Keratinocyte (primary cell): ENCODE measurements around the gene BORCS8. TPM values are rescaled to one million over a fixed set of nuclear protein-coding genes. Genes with fewer than 3 reads are reported as not detected.

Experiments used
- DNase-seq: peaks from one replicate; pipeline ENCODE4 v3.0.0-alpha.2; 2011; ENCODE audit warnings: low read depth, missing footprints, low spot score
- FAIRE-seq: peaks from 2 replicates; lab custom pipeline; 2011; peaks lifted over from hg19 to GRCh38; lab: Jason Lieb, UNC
- H2AFZ ChIP-seq: 2 replicates; pipeline ENCODE4 v1.6.0; 2012; ENCODE audit warnings: low read length, control low read depth, inconsistent platforms; ENCODE audit not compliant: control insufficient read depth
- H3K27ac ChIP-seq: 2 replicates; pipeline ENCODE4 v1.5.1; 2011; ENCODE audit warnings: low read length; ENCODE audit not compliant: control insufficient read depth, insufficient read depth
- H3K27me3 ChIP-seq: 3 replicates; pipeline ENCODE4 v1.6.0; 2011; ENCODE audit warnings: low read length; ENCODE audit not compliant: control insufficient read depth, insufficient read depth; ENCODE audit errors: extremely low read depth
- H3K36me3 ChIP-seq, 2 experiments: 2 replicates in 1 of 2; 3 replicates in 1 of 2; pipeline ENCODE4 v1.5.1; 2011; ENCODE audit warnings: low read length in 2 of 2, mild to moderate bottlenecking in 1 of 2; ENCODE audit not compliant: control insufficient read depth in 2 of 2, insufficient read depth in 2 of 2; ENCODE audit errors: extremely low read depth in 1 of 2
- H3K4me1 ChIP-seq: 3 replicates; pipeline ENCODE4 v1.5.1; 2011; ENCODE audit warnings: low read length; ENCODE audit not compliant: control insufficient read depth, insufficient read depth; ENCODE audit errors: extremely low read depth
- H3K4me2 ChIP-seq: 3 replicates; pipeline ENCODE4 v1.6.0; 2011; ENCODE audit warnings: low read depth, low read length; ENCODE audit not compliant: control insufficient read depth, insufficient read depth; ENCODE audit errors: extremely low read depth
- H3K4me3 ChIP-seq, 3 experiments: fragments of 200-600 bp in 1 of 3; sonication (generic) in 1 of 3; 2 replicates in 2 of 3; 3 replicates in 1 of 3; pipeline ENCODE4 v1.5.1; 2011 to 2016; ENCODE audit warnings: low read length in 3 of 3, mild to moderate bottlenecking in 3 of 3, control low read depth in 2 of 3, inconsistent platforms in 1 of 3, low read depth in 1 of 3, mixed read lengths in 1 of 3, mixed run types in 1 of 3, moderate library complexity in 1 of 3; ENCODE audit not compliant: control insufficient read depth in 2 of 3, insufficient read depth in 2 of 3; ENCODE audit errors: extremely low read depth in 1 of 3
- H3K79me2 ChIP-seq: 2 replicates; pipeline ENCODE4 v1.6.0; 2012; ENCODE audit warnings: low read length; ENCODE audit not compliant: control insufficient read depth, insufficient read depth
- H3K9ac ChIP-seq: 3 replicates; pipeline ENCODE4 v1.6.0; 2011; ENCODE audit warnings: low read length; ENCODE audit not compliant: control insufficient read depth, insufficient read depth; ENCODE audit errors: extremely low read depth
- H3K9me1 ChIP-seq: 3 replicates; pipeline ENCODE4 v1.6.0; 2011; ENCODE audit warnings: low read length; ENCODE audit not compliant: control insufficient read depth, insufficient read depth; ENCODE audit errors: extremely low read depth
- H3K9me3 ChIP-seq: 2 replicates; pipeline ENCODE4 v1.5.1; 2012; ENCODE audit warnings: low read depth, low read length; ENCODE audit not compliant: control insufficient read depth
- H4K20me1 ChIP-seq: 3 replicates; pipeline ENCODE4 v1.6.0; 2011; ENCODE audit warnings: low read length; ENCODE audit not compliant: control insufficient read depth, insufficient read depth; ENCODE audit errors: extremely low read depth
- EZH2 ChIP-seq: IDR thresholded peaks from one replicate; pipeline ENCODE4 v1.6.1; 2012; ENCODE audit warnings: inconsistent platforms, mild to moderate bottlenecking, low read length, moderate library complexity
- dilution Hi-C: fragments of 300-500 bp; cut with MboI; formaldehyde crosslinking; loops from one replicate; pipeline ENCODE4 v1.7.0; 2020; ENCODE audit warnings: low sequenced_read_pairs; ENCODE audit not compliant: extremely low pct_ligation_motif_present
- polyA plus RNA-seq, 5 experiments: library from polyadenylated mRNA; depleted of rRNA in 3 of 5; stranded (reverse) in 3 of 5; stranded (forward) in 1 of 5; unstranded in 1 of 5; fragments of >200 nt; gene quantifications; 1 replicate in 1 of 5; 2 replicates in 3 of 5; 3 replicates in 1 of 5; pipeline versions ENCODE4 v1.2.1 to v1.2.3, GENCODE V29; 2011 to 2012; ENCODE audit warnings: missing spikeins in 2 of 5, low read depth in 1 of 5, low replicate concordance in 1 of 5
- small RNA-seq, 3 experiments: library from RNA; depleted of rRNA; stranded (forward); fragments of <200 nt; gene quantifications; one replicate each; pipeline ENCODE3, GENCODE V24; 2012; ENCODE audit warnings: low read depth in 3 of 3, low replicate concordance in 1 of 3; ENCODE audit not compliant: insufficient read length in 3 of 3
- TF ChIP-seq, protein P1 (sequence below), 3 experiments: IDR thresholded peaks in 1 of 3; conservative IDR thresholded peaks in 1 of 3; optimal IDR thresholded peaks in 1 of 3; 2 replicates in 2 of 3; 3 replicates in 1 of 3; pipeline versions ENCODE3 to v1.5.1; 2011; ENCODE audit warnings: low read length in 3 of 3, mild to moderate bottlenecking in 3 of 3, moderate library complexity in 2 of 3, control low read depth in 1 of 3, inconsistent platforms in 1 of 3; ENCODE audit not compliant: insufficient read depth in 2 of 3; ENCODE audit errors: extremely low read depth in 1 of 3

BORCS8 gene
- polyA plus RNA-seq, 1 donor (not counting 4 experiments of a cell fraction or from before 2014, with no cell fraction given) = 16.3 TPM

DNA sequence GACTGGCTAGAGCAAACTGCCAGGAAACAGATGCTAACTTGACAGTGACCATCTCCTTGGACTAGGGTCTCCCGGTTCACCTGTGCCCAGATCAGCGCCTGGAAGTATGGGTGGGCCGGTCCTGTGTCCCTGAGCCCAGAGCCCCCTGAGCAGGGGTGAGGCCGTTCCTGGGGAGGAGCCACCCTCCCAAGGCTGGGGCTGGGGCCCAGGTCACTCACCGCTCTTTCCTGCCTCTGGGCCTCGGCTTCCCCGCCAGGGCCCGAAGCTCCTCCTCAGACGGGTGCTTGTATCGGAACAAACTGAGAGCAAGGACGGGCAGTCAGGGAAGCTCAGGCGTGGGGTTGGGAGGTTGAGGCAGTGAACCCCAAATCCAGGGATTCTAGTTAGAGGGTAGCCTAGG is 59.0 kb downstream of the BORCS8 start:
- H3K9me3 ChIP-seq = peaks cover 7% of the 10 kb centered on the region
- peaks cover 2 to 4% of the 10 kb centered on the region in 2 experiments for H3K36me3 ChIP-seq
- H3K4me3 ChIP-seq = no peak overlapping the region
- no peak overlapping the region for H2AFZ ChIP-seq
- no peaks in the 10 kb centered on the region for H4K20me1 ChIP-seq
- TF ChIP-seq, protein P1, sequence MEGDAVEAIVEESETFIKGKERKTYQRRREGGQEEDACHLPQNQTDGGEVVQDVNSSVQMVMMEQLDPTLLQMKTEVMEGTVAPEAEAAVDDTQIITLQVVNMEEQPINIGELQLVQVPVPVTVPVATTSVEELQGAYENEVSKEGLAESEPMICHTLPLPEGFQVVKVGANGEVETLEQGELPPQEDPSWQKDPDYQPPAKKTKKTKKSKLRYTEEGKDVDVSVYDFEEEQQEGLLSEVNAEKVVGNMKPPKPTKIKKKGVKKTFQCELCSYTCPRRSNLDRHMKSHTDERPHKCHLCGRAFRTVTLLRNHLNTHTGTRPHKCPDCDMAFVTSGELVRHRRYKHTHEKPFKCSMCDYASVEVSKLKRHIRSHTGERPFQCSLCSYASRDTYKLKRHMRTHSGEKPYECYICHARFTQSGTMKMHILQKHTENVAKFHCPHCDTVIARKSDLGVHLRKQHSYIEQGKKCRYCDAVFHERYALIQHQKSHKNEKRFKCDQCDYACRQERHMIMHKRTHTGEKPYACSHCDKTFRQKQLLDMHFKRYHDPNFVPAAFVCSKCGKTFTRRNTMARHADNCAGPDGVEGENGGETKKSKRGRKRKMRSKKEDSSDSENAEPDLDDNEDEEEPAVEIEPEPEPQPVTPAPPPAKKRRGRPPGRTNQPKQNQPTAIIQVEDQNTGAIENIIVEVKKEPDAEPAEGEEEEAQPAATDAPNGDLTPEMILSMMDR (optimal IDR thresholded peaks at IDR 0.05 in 1 of 3, IDR thresholded peaks at IDR 0.05 in 1 of 3, conservative IDR thresholded peaks at IDR 0.05 in 1 of 3; ENCODE audit: extremely low read depth in 1 of 3, insufficient read depth in 2 of 3, low read length in 3 of 3) = no peak
- no peak for TF ChIP-seq EZH2
- no peaks in the 10 kb centered on the region for H3K9me1 ChIP-seq
- H3K4me2 ChIP-seq = no peak overlapping the region
- FAIRE-seq (no peak), DNase-seq (no peak)
- dilution Hi-C loops = no loop called here
- no peak overlapping the region for H3K9ac ChIP-seq
- H3K27ac ChIP-seq = no peak overlapping the region
- H3K4me1 ChIP-seq = peaks cover 6% of the 10 kb centered on the region
- H3K79me2 ChIP-seq = peaks cover 3% of the 10 kb centered on the region
- H3K27me3 ChIP-seq = no peaks in the 10 kb centered on the region

DNA sequence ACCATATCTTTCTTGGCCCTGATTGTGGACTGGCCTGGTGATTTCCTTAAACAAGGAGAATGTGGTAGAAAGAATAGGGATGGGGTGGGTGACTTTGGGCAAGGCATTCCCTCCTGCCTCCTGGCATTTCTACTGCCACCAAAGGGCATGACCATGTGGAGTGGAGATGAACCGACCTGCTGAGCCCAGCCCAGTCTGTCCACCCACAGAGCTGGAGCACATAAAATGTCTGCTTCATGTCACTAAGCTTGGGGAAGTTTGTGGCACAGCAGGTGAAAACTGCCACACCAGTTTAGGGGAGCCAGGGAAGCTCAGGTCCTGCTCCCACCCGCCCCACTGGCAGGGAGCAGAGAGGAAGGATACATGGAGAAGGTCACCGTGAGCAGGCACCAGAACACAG is 60.0 kb downstream of the BORCS8 start:
- TF ChIP-seq EZH2 = no peak
- TF ChIP-seq, protein P1 (optimal IDR thresholded peaks at IDR 0.05 in 1 of 3, IDR thresholded peaks at IDR 0.05 in 1 of 3, conservative IDR thresholded peaks at IDR 0.05 in 1 of 3; ENCODE audit: extremely low read depth in 1 of 3, insufficient read depth in 2 of 3, low read length in 3 of 3) = no peak
- DNase-seq (no peak), FAIRE-seq (no peak)
- no peak overlapping the region for H3K9ac ChIP-seq
- no peaks in the 10 kb centered on the region for H3K27me3 ChIP-seq
- H3K36me3 ChIP-seq = peaks cover 2 to 4% of the 10 kb centered on the region in 2 experiments
- peaks cover 7% of the 10 kb centered on the region for H3K9me3 ChIP-seq
- H3K27ac ChIP-seq = no peak overlapping the region
- H3K79me2 ChIP-seq = peaks cover 1% of the 10 kb centered on the region
- H3K4me1 ChIP-seq = peaks cover 2% of the 10 kb centered on the region
- dilution Hi-C loops = no loop called here
- H3K4me2 ChIP-seq = no peak overlapping the region
- H4K20me1 ChIP-seq = no peaks in the 10 kb centered on the region
- H3K4me3 ChIP-seq = no peak overlapping the region
- no peaks in the 10 kb centered on the region for H3K9me1 ChIP-seq
- no peak overlapping the region for H2AFZ ChIP-seq

Small RNAs within 50 kb of the gene (small RNA-seq; reads per million reads assigned to genes)
- gene RNU6-1028P = 0 reads per million in 3 experiments

Other genes starting within 250 kb of the BORCS8 start
- 39.6 to 57.9 TPM (median 51.2 TPM) in 3 replicates for gene SUGP2, start 158.6 kb downstream of the BORCS8 start, polyA plus RNA-seq
- gene ARMC6, start 158.5 kb downstream of the BORCS8 start, polyA plus RNA-seq = 23.8 to 32.7 TPM (median 30.7 TPM) in 3 replicates
- gene SLC25A42, start 128.2 kb downstream of the BORCS8 start, polyA plus RNA-seq = 1.2 to 2.2 TPM (median 1.9 TPM) in 3 replicates
- 18.0 to 35.1 TPM (median 25.0 TPM) in 3 replicates for gene TMEM161A, start 53.7 kb downstream of the BORCS8 start, polyA plus RNA-seq
- 0.05 to 0.17 TPM (median 0.11 TPM) in 3 replicates for gene MEF2B, start 21.9 kb downstream of the BORCS8 start, polyA plus RNA-seq
- 49.0 to 70.8 TPM (median 51.3 TPM) in 3 replicates for gene RFXANK, start 106 bp upstream of the BORCS8 start, polyA plus RNA-seq
- gene NR2C2AP, start 11.3 kb upstream of the BORCS8 start, polyA plus RNA-seq = 9.7 to 14.4 TPM (median 12.3 TPM) in 3 replicates
- not detected in 3 replicates for gene NCAN, start 19.8 kb upstream of the BORCS8 start, polyA plus RNA-seq
- not detected in 3 replicates for gene TM6SF2, start 81.1 kb upstream of the BORCS8 start, polyA plus RNA-seq
- gene SUGP1, start 128.4 kb upstream of the BORCS8 start, polyA plus RNA-seq = 23.3 to 37.4 TPM (median 28.6 TPM) in 3 replicates
- 9.7 to 18.8 TPM (median 10.3 TPM) in 3 replicates for gene MAU2, start 128.7 kb upstream of the BORCS8 start, polyA plus RNA-seq
- gene GATAD2A, start 213.5 kb upstream of the BORCS8 start, polyA plus RNA-seq = 14.6 to 81.0 TPM (median 28.4 TPM) in 3 replicates